Measurements from ENCODE around the gene TMCO1. TPM values are rescaled to one million over a fixed set of nuclear protein-coding genes. Genes with fewer than 3 reads are reported as not detected.
"Not testable (repeated sequence)": the region's sequence is repeated elsewhere in the genome, so short reads cannot be mapped to it uniquely, and the experiment has no call there.

The TMCO1 gene
- polyA plus RNA-seq, 1 donor, result 116 TPM

DNA sequence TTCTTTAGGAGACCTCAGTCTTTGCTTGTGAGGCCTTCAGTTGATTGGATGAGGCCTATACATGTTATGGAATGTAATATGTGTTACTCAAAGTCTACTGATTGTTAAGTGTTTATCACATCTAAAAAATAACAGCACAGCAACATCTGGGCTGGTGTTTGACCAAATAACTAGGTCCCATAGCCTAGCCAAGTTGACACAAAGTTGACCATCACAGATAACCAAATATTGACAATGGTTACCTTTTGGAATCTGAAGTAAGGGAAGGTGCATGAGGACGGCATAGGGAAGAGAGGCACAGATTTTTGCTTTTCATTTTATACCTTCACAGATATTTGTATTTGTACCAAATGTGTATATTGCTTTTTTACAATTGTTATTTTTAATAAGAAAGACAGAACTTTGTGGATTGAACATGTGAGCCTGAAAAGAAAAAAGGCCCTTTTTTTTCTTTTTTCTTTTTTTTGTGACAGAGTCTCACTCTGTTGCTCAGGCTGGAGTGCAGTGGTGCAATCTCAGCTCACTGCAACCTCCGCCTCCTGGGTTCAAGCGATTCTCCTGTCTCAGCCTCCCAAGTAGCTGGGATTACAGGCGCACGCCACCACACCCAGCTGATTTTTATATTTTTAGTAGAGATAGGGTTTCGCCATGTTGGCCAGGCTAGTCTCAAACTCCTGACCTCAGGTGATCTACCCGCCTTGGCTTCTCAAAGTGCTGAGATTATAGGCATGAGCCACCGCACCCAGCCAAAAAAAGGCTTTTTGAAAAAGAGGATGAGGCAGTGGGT, 52.2 kb downstream of the TMCO1 start:
- H3K4me3 ChIP-seq (ENCODE audit: low read length); H3K4me1 ChIP-seq (ENCODE audit: control insufficient read depth, insufficient read depth, low read length); H3K27me3 ChIP-seq (ENCODE audit: control insufficient read depth, insufficient read depth, low read length); H3K9me3 ChIP-seq (ENCODE audit: control insufficient read depth, low read depth, low read length); H3K27ac ChIP-seq (ENCODE audit: low read length); H3K36me3 ChIP-seq (ENCODE audit: control insufficient read depth, insufficient read depth, low read length); DNase-seq: not testable (repeated sequence)
- WGBS (ENCODE audit: insufficient coverage, low lambda C conversion rate), result no CpG with 5 or more reads among the region's 8 CpGs

DNA sequence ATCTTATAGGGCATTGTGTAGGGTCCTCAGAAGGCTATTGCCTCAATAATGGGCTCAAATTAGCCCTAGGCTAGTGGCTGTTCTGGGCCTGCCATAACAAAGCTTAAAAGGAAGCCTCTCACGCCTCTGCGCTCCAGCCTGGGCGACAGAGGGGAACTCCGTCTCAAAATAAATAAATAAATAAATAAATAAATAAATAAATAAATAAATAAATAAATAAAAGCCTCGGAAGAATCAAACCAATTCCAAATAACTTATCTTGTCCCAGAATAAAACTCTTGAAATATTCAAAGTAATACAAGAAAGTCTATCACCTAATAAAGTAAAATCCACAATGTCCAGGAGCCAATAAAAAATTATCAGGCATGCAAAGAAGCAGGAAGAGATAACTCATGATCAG, 55.9 kb downstream of the TMCO1 start:
- Histone ChIP-seq H3K4me3 (ENCODE audit: low read length) (no peak overlapping the region), H3K27me3 (ENCODE audit: control insufficient read depth, insufficient read depth, low read length) (no peaks in the 10 kb centered on the region), H3K36me3 (ENCODE audit: control insufficient read depth, insufficient read depth, low read length) (no peaks in the 10 kb centered on the region), H3K4me1 (ENCODE audit: control insufficient read depth, insufficient read depth, low read length) (no peaks in the 10 kb centered on the region), H3K9me3 (ENCODE audit: control insufficient read depth, low read depth, low read length) (no peaks in the 10 kb centered on the region), H3K27ac (ENCODE audit: low read length) (no peak overlapping the region)
- WGBS (ENCODE audit: insufficient coverage, low lambda C conversion rate), result 100% methylated on average over 5 of the region's 5 CpGs
- DNase-seq, result no peak

DNA sequence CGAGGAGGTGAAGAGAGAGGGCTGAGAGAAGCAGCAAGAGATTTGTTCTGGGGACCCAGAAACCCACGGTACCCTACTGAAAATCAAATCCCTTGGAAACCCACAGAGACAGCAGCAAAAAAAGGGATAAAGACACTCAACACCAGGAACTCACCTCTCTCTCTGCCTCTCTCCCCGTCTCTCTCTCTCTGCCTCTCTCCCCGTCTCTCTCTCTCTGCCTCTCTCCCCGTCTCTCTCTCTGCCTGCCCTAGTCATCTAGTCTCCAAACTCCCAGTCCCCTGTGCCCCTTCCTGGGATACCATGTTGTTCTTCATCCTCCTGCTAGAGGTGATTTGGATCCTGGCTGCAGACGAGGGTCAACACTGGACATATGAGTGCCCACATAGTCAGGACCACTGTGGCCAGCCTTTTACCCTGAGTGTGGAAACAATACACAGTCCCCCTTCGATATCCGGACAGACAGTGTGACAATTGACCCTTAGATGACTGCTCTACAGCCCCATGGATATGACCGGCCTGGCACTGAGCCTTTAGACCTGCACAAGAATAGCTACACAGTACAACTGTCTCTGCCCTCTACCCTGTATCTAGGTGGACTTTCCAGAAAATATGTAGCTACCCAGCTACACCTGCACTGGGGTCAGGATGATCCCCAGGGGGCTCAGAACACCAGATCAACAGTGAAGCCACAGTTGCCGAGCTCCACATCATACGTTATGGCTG, 60.5 kb downstream of the TMCO1 start:
- Histone ChIP-seq H3K9me3 (ENCODE audit: control insufficient read depth, low read depth, low read length) (no peaks in the 10 kb centered on the region), H3K4me1 (ENCODE audit: control insufficient read depth, insufficient read depth, low read length) (no peaks in the 10 kb centered on the region), H3K36me3 (ENCODE audit: control insufficient read depth, insufficient read depth, low read length) (no peaks in the 10 kb centered on the region), H3K27ac (ENCODE audit: low read length) (no peak overlapping the region), H3K27me3 (ENCODE audit: control insufficient read depth, insufficient read depth, low read length) (no peaks in the 10 kb centered on the region), H3K4me3 (ENCODE audit: low read length) (no peak overlapping the region)
- WGBS (ENCODE audit: insufficient coverage, low lambda C conversion rate), result 90% methylated on average over 2 of the region's 11 CpGs
- DNase-seq, result no peak

DNA sequence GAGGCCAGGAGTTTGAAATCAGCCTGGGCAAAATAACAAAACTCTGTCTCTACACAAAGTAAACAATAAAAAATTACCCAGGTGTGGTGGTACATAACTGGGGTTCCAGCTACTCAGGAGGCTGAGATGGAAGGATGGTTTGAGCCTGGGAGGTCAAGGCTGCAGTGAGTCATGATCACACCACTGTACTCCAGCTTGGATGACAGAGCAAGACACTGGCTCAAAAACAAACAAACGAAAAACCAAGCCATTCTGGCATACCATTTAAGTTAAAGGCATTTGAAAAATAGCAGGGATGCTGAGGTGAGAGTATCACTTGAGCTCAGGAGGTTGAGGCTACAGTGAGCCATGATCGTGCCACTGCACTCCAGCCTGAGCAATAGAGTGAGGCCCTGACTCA, 65.0 kb downstream of the TMCO1 start:
- no CpG with 5 or more reads among the region's 2 CpGs for WGBS (ENCODE audit: insufficient coverage, low lambda C conversion rate)
- no peak for DNase-seq
- no peaks in the 10 kb centered on the region for H3K36me3 ChIP-seq (ENCODE audit: control insufficient read depth, insufficient read depth, low read length)
- H3K4me1 ChIP-seq (ENCODE audit: control insufficient read depth, insufficient read depth, low read length), result no peaks in the 10 kb centered on the region
- H3K27ac ChIP-seq (ENCODE audit: low read length), result no peak overlapping the region
- no peak overlapping the region for H3K4me3 ChIP-seq (ENCODE audit: low read length)
- no peaks in the 10 kb centered on the region for H3K27me3 ChIP-seq (ENCODE audit: control insufficient read depth, insufficient read depth, low read length)
- H3K9me3 ChIP-seq (ENCODE audit: control insufficient read depth, low read depth, low read length), result no peaks in the 10 kb centered on the region

DNA sequence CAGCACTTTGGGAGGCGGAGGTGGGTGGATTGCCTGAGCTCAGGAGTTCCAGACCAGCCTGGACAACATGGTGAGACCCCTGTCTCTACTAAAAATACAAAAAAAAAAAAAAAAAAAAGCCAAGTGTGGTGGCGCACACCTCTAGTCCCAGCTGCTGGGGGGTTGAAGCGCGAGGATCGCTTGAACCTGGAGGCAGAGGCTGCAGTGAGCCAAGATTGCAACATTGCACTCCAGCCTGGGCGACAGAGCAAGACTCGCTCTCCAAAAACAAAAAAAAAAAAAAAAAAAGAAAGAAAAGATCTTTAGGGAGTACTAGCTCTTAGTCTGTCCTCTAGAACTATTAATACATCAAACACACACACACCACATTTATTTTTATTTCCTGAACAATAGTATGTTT, 66.7 kb downstream of the TMCO1 start:
- not testable (repeated sequence) for H3K27ac ChIP-seq (ENCODE audit: low read length); DNase-seq; H3K4me1 ChIP-seq (ENCODE audit: control insufficient read depth, insufficient read depth, low read length); H3K4me3 ChIP-seq (ENCODE audit: low read length); H3K27me3 ChIP-seq (ENCODE audit: control insufficient read depth, insufficient read depth, low read length); H3K9me3 ChIP-seq (ENCODE audit: control insufficient read depth, low read depth, low read length); H3K36me3 ChIP-seq (ENCODE audit: control insufficient read depth, insufficient read depth, low read length)
- no CpG with 5 or more reads among the region's 7 CpGs for WGBS (ENCODE audit: insufficient coverage, low lambda C conversion rate)

DNA sequence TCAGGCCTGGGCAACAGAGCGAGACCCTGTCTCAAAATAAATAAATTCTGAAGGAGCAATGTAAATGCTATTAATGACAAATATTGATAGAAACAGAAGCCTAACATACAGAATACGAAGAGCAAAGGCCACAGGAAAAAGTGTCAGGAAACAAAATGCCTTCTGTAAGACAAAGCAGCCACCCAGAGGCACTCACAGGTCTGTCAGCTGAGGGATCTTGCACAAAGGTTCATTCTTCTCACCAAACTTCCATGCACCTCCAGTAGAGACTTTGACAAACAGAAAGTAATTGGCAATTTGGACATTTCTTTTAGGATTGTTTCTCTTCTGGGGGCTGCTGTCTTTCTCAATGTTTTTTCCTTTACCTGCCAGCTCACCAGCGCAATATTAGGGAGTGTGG, 69.1 kb downstream of the TMCO1 start:
- Histone ChIP-seq H3K36me3 (ENCODE audit: control insufficient read depth, insufficient read depth, low read length) (no peaks in the 10 kb centered on the region), H3K27me3 (ENCODE audit: control insufficient read depth, insufficient read depth, low read length) (no peaks in the 10 kb centered on the region), H3K4me1 (ENCODE audit: control insufficient read depth, insufficient read depth, low read length) (no peaks in the 10 kb centered on the region), H3K9me3 (ENCODE audit: control insufficient read depth, low read depth, low read length) (peaks cover 2% of the 10 kb centered on the region), H3K27ac (ENCODE audit: low read length) (no peak overlapping the region), H3K4me3 (ENCODE audit: low read length) (no peak overlapping the region)
- DNase-seq, result no peak
- no CpG with 5 or more reads among the region's 3 CpGs for WGBS (ENCODE audit: insufficient coverage, low lambda C conversion rate)

DNA sequence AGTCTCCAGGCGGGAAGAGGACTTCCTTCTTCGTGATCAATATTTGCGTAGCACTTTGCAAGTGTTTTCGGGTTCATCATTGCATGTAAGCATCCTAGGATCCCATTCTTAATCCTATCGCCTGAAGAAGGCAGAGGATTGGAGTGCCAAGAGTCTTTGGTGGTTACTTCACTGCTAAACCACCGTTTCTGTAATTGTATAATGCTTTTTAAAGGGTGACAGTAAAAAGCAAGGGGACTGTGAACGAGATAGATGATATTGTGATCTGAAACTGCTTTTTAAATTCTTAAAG, 70.0 kb downstream of the TMCO1 start:
- Histone ChIP-seq H3K4me1 (ENCODE audit: control insufficient read depth, insufficient read depth, low read length) (no peaks in the 10 kb centered on the region), H3K27ac (ENCODE audit: low read length) (peak overlapping the region; percentile 93), H3K9me3 (ENCODE audit: control insufficient read depth, low read depth, low read length) (peaks cover 2% of the 10 kb centered on the region), H3K36me3 (ENCODE audit: control insufficient read depth, insufficient read depth, low read length) (no peaks in the 10 kb centered on the region), H3K27me3 (ENCODE audit: control insufficient read depth, insufficient read depth, low read length) (no peaks in the 10 kb centered on the region), H3K4me3 (ENCODE audit: low read length) (peak overlapping the region; percentile 89)
- WGBS (ENCODE audit: insufficient coverage, low lambda C conversion rate), result no CpG with 5 or more reads among the region's 7 CpGs
- no peak for DNase-seq

DNA sequence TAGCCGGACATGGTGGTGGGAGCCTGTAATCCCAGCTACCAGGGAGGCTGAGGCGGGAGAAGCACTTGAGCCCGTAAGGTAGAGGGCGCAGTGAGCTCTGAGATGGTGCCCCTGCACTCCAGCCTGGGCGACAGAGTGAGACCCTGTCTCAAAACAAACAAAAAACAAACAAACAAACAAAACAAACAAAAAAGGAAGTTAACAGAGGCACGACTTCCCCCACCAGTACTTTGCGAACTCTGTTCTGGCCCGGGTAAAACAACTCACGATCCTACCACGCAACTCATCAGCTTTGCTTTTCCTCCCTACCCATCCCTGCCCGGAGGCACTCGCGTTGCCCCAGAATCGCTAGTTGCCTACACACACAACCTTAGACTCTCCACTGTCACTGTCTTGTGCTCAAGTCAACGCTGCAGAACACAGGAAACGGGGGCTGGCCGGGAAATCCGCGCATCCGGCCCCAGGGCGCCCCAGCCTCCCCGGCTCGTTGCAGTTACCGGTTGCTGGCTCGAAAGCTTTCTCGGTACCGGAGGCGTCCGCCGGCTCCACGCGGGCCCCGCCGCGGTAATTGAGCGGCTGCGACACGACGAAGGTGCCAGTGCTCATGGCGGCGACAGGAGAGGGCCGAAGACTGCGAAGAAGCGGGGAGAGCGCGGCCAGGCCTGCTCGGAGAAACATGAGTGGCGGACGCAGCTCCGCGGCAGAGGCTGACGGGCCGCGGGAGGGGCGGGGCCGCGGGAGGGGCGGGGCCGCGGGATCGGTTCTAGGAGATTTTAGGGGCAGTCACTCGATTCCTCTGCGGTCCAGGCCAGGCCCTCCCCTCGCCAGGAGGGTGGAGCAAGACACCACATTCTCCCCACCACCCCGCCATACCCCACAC, 70.5 kb downstream of the TMCO1 start, which contains the start of gene ALDH9A1:
TSS of gene ALDH9A1 (minus strand) at position 682 of the 880 bp plus-strand sequence. CDS start at position 678, 4 bp downstream.
- H3K27me3 ChIP-seq (ENCODE audit: control insufficient read depth, insufficient read depth, low read length), result no peaks in the 10 kb centered on the region
- no CpG with 5 or more reads among the region's 65 CpGs for WGBS (ENCODE audit: insufficient coverage, low lambda C conversion rate)
- H3K9me3 ChIP-seq (ENCODE audit: control insufficient read depth, low read depth, low read length), result peaks cover 2% of the 10 kb centered on the region
- H3K36me3 ChIP-seq (ENCODE audit: control insufficient read depth, insufficient read depth, low read length), result no peaks in the 10 kb centered on the region
- peak; percentile 43 to 88 for DNase-seq
- H3K4me1 ChIP-seq (ENCODE audit: control insufficient read depth, insufficient read depth, low read length), result no peaks in the 10 kb centered on the region
- H3K4me3 ChIP-seq (ENCODE audit: low read length), result peak within 1 kb of the TSS; percentile 89
- peak within 1 kb of the TSS; percentile 93 for H3K27ac ChIP-seq (ENCODE audit: low read length)

DNA sequence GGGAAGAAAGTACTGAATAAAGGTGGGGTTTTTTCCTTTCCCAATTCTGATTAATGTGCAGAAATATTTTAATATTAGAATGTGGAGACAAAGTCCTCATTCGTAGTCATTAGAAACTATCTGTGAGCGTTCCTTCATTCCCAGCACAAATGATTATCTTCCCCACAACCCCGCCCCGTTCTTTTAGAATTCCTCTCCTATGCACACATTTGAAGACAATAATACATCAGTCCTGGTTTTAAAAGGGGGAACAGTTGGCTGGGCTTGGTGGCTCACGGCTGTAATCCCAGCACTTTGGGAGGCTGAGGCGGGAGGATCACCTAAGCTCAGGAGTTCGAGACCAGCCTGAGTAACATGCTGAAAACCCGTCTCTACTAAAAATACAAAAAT, 71.2 kb downstream of the TMCO1 start:
- Histone ChIP-seq H3K4me3 (ENCODE audit: low read length) (peak overlapping the region; percentile 89), H3K27ac (ENCODE audit: low read length) (peak overlapping the region; percentile 93), H3K36me3 (ENCODE audit: control insufficient read depth, insufficient read depth, low read length) (no peaks in the 10 kb centered on the region), H3K4me1 (ENCODE audit: control insufficient read depth, insufficient read depth, low read length) (no peaks in the 10 kb centered on the region), H3K27me3 (ENCODE audit: control insufficient read depth, insufficient read depth, low read length) (no peaks in the 10 kb centered on the region), H3K9me3 (ENCODE audit: control insufficient read depth, low read depth, low read length) (peaks cover 2% of the 10 kb centered on the region)
- DNase-seq, result no peak
- no CpG with 5 or more reads among the region's 8 CpGs for WGBS (ENCODE audit: insufficient coverage, low lambda C conversion rate)

DNA sequence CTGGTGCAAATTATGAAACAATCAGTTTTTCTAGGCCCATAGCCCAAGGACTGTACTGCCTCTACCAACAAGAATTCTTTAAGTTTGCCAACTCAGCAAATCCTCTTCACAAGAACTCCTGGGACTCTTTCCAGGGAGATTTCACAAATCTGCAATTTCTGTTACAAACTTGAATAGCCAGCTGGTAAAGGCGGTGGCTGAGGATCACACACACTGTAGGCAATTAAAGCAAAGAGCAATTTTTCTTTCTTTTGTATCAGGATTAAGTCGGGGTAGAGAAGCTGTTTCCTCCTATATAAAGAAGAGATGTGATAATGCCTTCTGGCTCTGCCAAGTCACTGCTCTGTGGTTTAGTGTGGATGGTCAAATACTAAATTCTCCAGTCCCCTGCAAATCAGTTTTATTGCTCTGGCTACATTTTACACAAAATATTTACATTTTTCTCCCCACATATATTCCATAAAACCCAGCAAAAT, 72.0 kb downstream of the TMCO1 start:
- H3K27ac ChIP-seq (ENCODE audit: low read length), result no peak overlapping the region
- H3K27me3 ChIP-seq (ENCODE audit: control insufficient read depth, insufficient read depth, low read length), result no peaks in the 10 kb centered on the region
- H3K36me3 ChIP-seq (ENCODE audit: control insufficient read depth, insufficient read depth, low read length), result no peaks in the 10 kb centered on the region
- no peaks in the 10 kb centered on the region for H3K4me1 ChIP-seq (ENCODE audit: control insufficient read depth, insufficient read depth, low read length)
- no CpG with 5 or more reads among the region's 2 CpGs for WGBS (ENCODE audit: insufficient coverage, low lambda C conversion rate)
- peaks cover 2% of the 10 kb centered on the region for H3K9me3 ChIP-seq (ENCODE audit: control insufficient read depth, low read depth, low read length)
- peak; percentile 13 to 51 for DNase-seq
- H3K4me3 ChIP-seq (ENCODE audit: low read length), result no peak overlapping the region

Data from large intestine (tissue), 3 donors.